ENCODE results near the gene TRIB2. TPM values are rescaled to one million over a fixed set of nuclear protein-coding genes. Genes with fewer than 3 reads are reported as not detected.
A peak's percentile ranks its signal among the peaks of the same experiment; 100 is the strongest.

The TRIB2 gene
- total and polyA plus RNA-seq, 2 of the 13 experiments (the other 11 are each of a cell fraction or from before 2014, with no cell fraction given): 1.1 to 2.3 TPM

- TF ChIP-seq FOXA1 (IDR thresholded peaks at IDR 0.05) (no peak), FOXA1 (CRISPR knock-in tag; IDR thresholded peaks at IDR 0.05) (peak; percentile 46; the same call in 1 of the 2 replicates), YEATS4 (CRISPR knock-in tag; IDR thresholded peaks at IDR 0.05; ENCODE audit: borderline replicate concordance) (no peak), HMG20A (CRISPR knock-in tag; IDR thresholded peaks at IDR 0.05; ENCODE audit: borderline replicate concordance) (0 out of 2 replicates have a peak, but pooled peaks have one; percentile 43), MBNL3 (CRISPR knock-in tag; conservative IDR thresholded peaks at IDR 0.05) (no peak), FIP1L1 (IDR thresholded peaks at IDR 0.05; ENCODE audit: borderline replicate concordance, insufficient read depth, low read depth, low read length) (no peak), LCORL (IDR thresholded peaks at IDR 0.05) (no peak), LCORL (CRISPR knock-in tag; IDR thresholded peaks at IDR 0.05) (peak; percentile 65), PRDM10 (CRISPR knock-in tag; IDR thresholded peaks at IDR 0.05; ENCODE audit: low read depth) (no peak), ZNF644 (CRISPR knock-in tag; IDR thresholded peaks at IDR 0.05; ENCODE audit: low read depth) (0 out of 2 replicates have a peak, but pooled peaks have one; percentile 38), PHF8 (CRISPR knock-in tag; IDR thresholded peaks at IDR 0.05) (no peak), TBX2 (CRISPR knock-in tag; IDR thresholded peaks at IDR 0.05; ENCODE audit: borderline replicate concordance) (peak; percentile 51; the same call in 1 of the 2 replicates), ZNF563 (CRISPR knock-in tag; IDR thresholded peaks at IDR 0.05) (no peak), IRX3 (CRISPR knock-in tag; IDR thresholded peaks at IDR 0.05; ENCODE audit: borderline replicate concordance, low read depth) (no peak)
Measured at GRCh38 chr2:12776521-12776961, 59.8 kb downstream of the TRIB2 start (continued).
